ENCODE results near the gene PRDM16.

The PRDM16 gene

GRCh38 chr1:3403011-3403345 lies 334.0 kb downstream of the PRDM16 start:
- H3K4me3 ChIP-seq (ENCODE audit: low read length) = no peak overlapping the region
- H3K27me3 ChIP-seq (ENCODE audit: control insufficient read depth, insufficient read depth, low read length) = no peaks in the 10 kb centered on the region
- WGBS (ENCODE audit: insufficient coverage, insufficient read length) = no CpG with 5 or more reads among the region's 12 CpGs
- no peak overlapping the region for H3K27ac ChIP-seq (ENCODE audit: low read length)
- H3K36me3 ChIP-seq (ENCODE audit: control insufficient read depth, insufficient read depth, low read length) = no peaks in the 10 kb centered on the region; the same call in 1 of the 2 replicates
- H3K9me3 ChIP-seq (ENCODE audit: control insufficient read depth, insufficient read depth, low read length) = no peaks in the 10 kb centered on the region; the same call in 1 of the 2 replicates
- H3K4me1 ChIP-seq (ENCODE audit: control insufficient read depth, insufficient read depth, low read length) = no peaks in the 10 kb centered on the region; the same call in 1 of the 2 replicates
- no peak for DNase-seq (ENCODE audit: low read depth, low spot score)

- H3K9me3 ChIP-seq (ENCODE audit: control insufficient read depth, insufficient read depth, low read length) = no peaks in the 10 kb centered on the region; the same call in 1 of the 2 replicates
- WGBS (ENCODE audit: insufficient coverage, insufficient read length) = no CpG with 5 or more reads among the region's 30 CpGs
- no peaks in the 10 kb centered on the region; the same call in 1 of the 2 replicates for H3K4me1 ChIP-seq (ENCODE audit: control insufficient read depth, insufficient read depth, low read length)
- no peaks in the 10 kb centered on the region; the same call in 1 of the 2 replicates for H3K36me3 ChIP-seq (ENCODE audit: control insufficient read depth, insufficient read depth, low read length)
- no peak overlapping the region for H3K4me3 ChIP-seq (ENCODE audit: low read length)
- DNase-seq (ENCODE audit: low read depth, low spot score) = no peak
- H3K27ac ChIP-seq (ENCODE audit: low read length) = no peak overlapping the region
- H3K27me3 ChIP-seq (ENCODE audit: control insufficient read depth, insufficient read depth, low read length) = no peaks in the 10 kb centered on the region
These were observed 334.6 kb downstream of the PRDM16 start for GRCh38 chr1:3403388-3404231.

- no peaks in the 10 kb centered on the region; the same call in 1 of the 2 replicates for H3K4me1 ChIP-seq (ENCODE audit: control insufficient read depth, insufficient read depth, low read length)
- WGBS (ENCODE audit: insufficient coverage, insufficient read length) = no CpG with 5 or more reads among the region's 12 CpGs
- no peaks in the 10 kb centered on the region; the same call in 1 of the 2 replicates for H3K36me3 ChIP-seq (ENCODE audit: control insufficient read depth, insufficient read depth, low read length)
- no peak for DNase-seq (ENCODE audit: low read depth, low spot score)
- H3K27ac ChIP-seq (ENCODE audit: low read length) = no peak overlapping the region
- H3K9me3 ChIP-seq (ENCODE audit: control insufficient read depth, insufficient read depth, low read length) = no peaks in the 10 kb centered on the region; the same call in 1 of the 2 replicates
- H3K27me3 ChIP-seq (ENCODE audit: control insufficient read depth, insufficient read depth, low read length) = no peaks in the 10 kb centered on the region
- H3K4me3 ChIP-seq (ENCODE audit: low read length) = no peak overlapping the region
These were observed 335.3 kb downstream of the PRDM16 start for GRCh38 chr1:3404301-3404700.

- WGBS (ENCODE audit: insufficient coverage, insufficient read length) = no CpG with 5 or more reads among the region's 27 CpGs
- H3K9me3 ChIP-seq (ENCODE audit: control insufficient read depth, insufficient read depth, low read length) = no peaks in the 10 kb centered on the region; the same call in 1 of the 2 replicates
These were observed 335.8 kb downstream of the PRDM16 start for GRCh38 chr1:3404801-3405200.

GRCh38 chr1:3405491-3405890 lies 336.5 kb downstream of the PRDM16 start:
- Histone ChIP-seq H3K27ac (ENCODE audit: low read length) (no peak overlapping the region), H3K9me3 (ENCODE audit: control insufficient read depth, insufficient read depth, low read length) (no peaks in the 10 kb centered on the region; the same call in 1 of the 2 replicates), H3K4me1 (ENCODE audit: control insufficient read depth, insufficient read depth, low read length) (no peaks in the 10 kb centered on the region; the same call in 1 of the 2 replicates), H3K36me3 (ENCODE audit: control insufficient read depth, insufficient read depth, low read length) (no peaks in the 10 kb centered on the region; the same call in 1 of the 2 replicates), H3K27me3 (ENCODE audit: control insufficient read depth, insufficient read depth, low read length) (no peaks in the 10 kb centered on the region), H3K4me3 (ENCODE audit: low read length) (no peak overlapping the region)
- WGBS (ENCODE audit: insufficient coverage, insufficient read length) = no CpG with 5 or more reads among the region's 30 CpGs
- DNase-seq (ENCODE audit: low read depth, low spot score) = no peak

More at GRCh38 chr1:3404801-3405200, 335.8 kb downstream of the PRDM16 start:
- DNase-seq (ENCODE audit: low read depth, low spot score) = no peak
- no peaks in the 10 kb centered on the region; the same call in 1 of the 2 replicates for H3K4me1 ChIP-seq (ENCODE audit: control insufficient read depth, insufficient read depth, low read length)
- no peak overlapping the region for H3K27ac ChIP-seq (ENCODE audit: low read length)
- H3K36me3 ChIP-seq (ENCODE audit: control insufficient read depth, insufficient read depth, low read length) = no peaks in the 10 kb centered on the region; the same call in 1 of the 2 replicates
- no peaks in the 10 kb centered on the region for H3K27me3 ChIP-seq (ENCODE audit: control insufficient read depth, insufficient read depth, low read length)
- H3K4me3 ChIP-seq (ENCODE audit: low read length) = no peak overlapping the region

GRCh38 chr1:3405974-3406867 lies 337.2 kb downstream of the PRDM16 start:
- no peak overlapping the region for H3K4me3 ChIP-seq (ENCODE audit: low read length)
- no peaks in the 10 kb centered on the region for H3K4me1 ChIP-seq (ENCODE audit: control insufficient read depth, insufficient read depth, low read length)
- no peaks in the 10 kb centered on the region for H3K27me3 ChIP-seq (ENCODE audit: control insufficient read depth, insufficient read depth, low read length)
- H3K9me3 ChIP-seq (ENCODE audit: control insufficient read depth, insufficient read depth, low read length) = no peaks in the 10 kb centered on the region
- no peaks in the 10 kb centered on the region; the same call in 1 of the 2 replicates for H3K36me3 ChIP-seq (ENCODE audit: control insufficient read depth, insufficient read depth, low read length)
- no CpG with 5 or more reads among the region's 17 CpGs for WGBS (ENCODE audit: insufficient coverage, insufficient read length)
- DNase-seq (ENCODE audit: low read depth, low spot score) = no peak
- H3K27ac ChIP-seq (ENCODE audit: low read length) = no peak overlapping the region

- H3K4me3 ChIP-seq (ENCODE audit: low read length) = no peak overlapping the region
- WGBS (ENCODE audit: insufficient coverage, insufficient read length) = no CpG with 5 or more reads among the region's 12 CpGs
- H3K36me3 ChIP-seq (ENCODE audit: control insufficient read depth, insufficient read depth, low read length) = no peaks in the 10 kb centered on the region; the same call in 1 of the 2 replicates
- H3K27ac ChIP-seq (ENCODE audit: low read length) = no peak overlapping the region
- no peaks in the 10 kb centered on the region for H3K9me3 ChIP-seq (ENCODE audit: control insufficient read depth, insufficient read depth, low read length)
- no peaks in the 10 kb centered on the region for H3K4me1 ChIP-seq (ENCODE audit: control insufficient read depth, insufficient read depth, low read length)
- no peak for DNase-seq (ENCODE audit: low read depth, low spot score)
- no peaks in the 10 kb centered on the region for H3K27me3 ChIP-seq (ENCODE audit: control insufficient read depth, insufficient read depth, low read length)
These were observed 338.0 kb downstream of the PRDM16 start for GRCh38 chr1:3407021-3407420.

GRCh38 chr1:3408751-3409266 lies 339.8 kb downstream of the PRDM16 start:
- no peaks in the 10 kb centered on the region; the same call in 1 of the 2 replicates for H3K36me3 ChIP-seq (ENCODE audit: control insufficient read depth, insufficient read depth, low read length)
- H3K4me3 ChIP-seq (ENCODE audit: low read length) = no peak overlapping the region
- no peaks in the 10 kb centered on the region for H3K27me3 ChIP-seq (ENCODE audit: control insufficient read depth, insufficient read depth, low read length)
- no peak for DNase-seq (ENCODE audit: low read depth, low spot score)
- H3K9me3 ChIP-seq (ENCODE audit: control insufficient read depth, insufficient read depth, low read length) = no peaks in the 10 kb centered on the region
- WGBS (ENCODE audit: insufficient coverage, insufficient read length) = 100% methylated on average over 20 of the region's 36 CpGs
- H3K27ac ChIP-seq (ENCODE audit: low read length) = no peak overlapping the region
- H3K4me1 ChIP-seq (ENCODE audit: control insufficient read depth, insufficient read depth, low read length) = no peaks in the 10 kb centered on the region

GRCh38 chr1:3409366-3410141 lies 340.6 kb downstream of the PRDM16 start:
- Histone ChIP-seq H3K27me3 (ENCODE audit: control insufficient read depth, insufficient read depth, low read length) (no peaks in the 10 kb centered on the region), H3K9me3 (ENCODE audit: control insufficient read depth, insufficient read depth, low read length) (no peaks in the 10 kb centered on the region; the same call in 1 of the 2 replicates), H3K4me1 (ENCODE audit: control insufficient read depth, insufficient read depth, low read length) (no peaks in the 10 kb centered on the region), H3K27ac (ENCODE audit: low read length) (no peak overlapping the region), H3K4me3 (ENCODE audit: low read length) (no peak overlapping the region), H3K36me3 (ENCODE audit: control insufficient read depth, insufficient read depth, low read length) (no peaks in the 10 kb centered on the region; the same call in 1 of the 2 replicates)
- WGBS (ENCODE audit: insufficient coverage, insufficient read length) = 100% methylated on average over 4 of the region's 19 CpGs
- no peak for DNase-seq (ENCODE audit: low read depth, low spot score)

All from iPS DF 6.9 (cell line).